Activated naive CD8-positive, alpha-beta T cell treated with anti-CD3 and anti-CD28 coated beads for 36 hours (primary cell): ENCODE data around the gene KRTCAP2. TPM values are rescaled to one million over a fixed set of nuclear protein-coding genes. Genes with fewer than 3 reads are reported as not detected.
A peak's percentile ranks its signal among the peaks of the same experiment; 100 is the strongest.
"Not testable (repeated sequence)": the region's sequence is repeated elsewhere in the genome, so short reads cannot be mapped to it uniquely, and the experiment has no call there.

Source experiments
- DNase-seq: peaks from one replicate; pipeline ENCODE4 v3.0.0; 2021
- H3K27ac Mint-ChIP-seq: one replicate; pipeline ENCODE4 v1.8.0; 2022; ENCODE audit warnings: mild to moderate bottlenecking, moderate library complexity, mixed read lengths
- H3K27me3 Mint-ChIP-seq: one replicate; pipeline ENCODE4 v1.8.0; 2022; ENCODE audit warnings: mild to moderate bottlenecking, mixed read lengths
- H3K36me3 Mint-ChIP-seq: one replicate; pipeline ENCODE4 v1.8.0; 2021; ENCODE audit warnings: mild to moderate bottlenecking, mixed read lengths
- H3K4me1 Mint-ChIP-seq: one replicate; pipeline ENCODE4 v1.8.0; 2021; ENCODE audit warnings: mixed read lengths
- H3K4me3 Mint-ChIP-seq: one replicate; pipeline ENCODE4 v1.8.0; 2022; ENCODE audit warnings: mild to moderate bottlenecking, moderate library complexity, mixed read lengths
- H3K9me3 Mint-ChIP-seq: one replicate; pipeline ENCODE4 v1.8.0; 2022; ENCODE audit warnings: mixed read lengths
- total RNA-seq, 2 experiments: library from RNA; stranded (reverse); gene quantifications; one replicate each; pipeline ENCODE4 v1.2.3, GENCODE V29; 2021

KRTCAP2 gene
- total RNA-seq, 2 experiments from 2014 or later, result 135 to 145 TPM

DNA sequence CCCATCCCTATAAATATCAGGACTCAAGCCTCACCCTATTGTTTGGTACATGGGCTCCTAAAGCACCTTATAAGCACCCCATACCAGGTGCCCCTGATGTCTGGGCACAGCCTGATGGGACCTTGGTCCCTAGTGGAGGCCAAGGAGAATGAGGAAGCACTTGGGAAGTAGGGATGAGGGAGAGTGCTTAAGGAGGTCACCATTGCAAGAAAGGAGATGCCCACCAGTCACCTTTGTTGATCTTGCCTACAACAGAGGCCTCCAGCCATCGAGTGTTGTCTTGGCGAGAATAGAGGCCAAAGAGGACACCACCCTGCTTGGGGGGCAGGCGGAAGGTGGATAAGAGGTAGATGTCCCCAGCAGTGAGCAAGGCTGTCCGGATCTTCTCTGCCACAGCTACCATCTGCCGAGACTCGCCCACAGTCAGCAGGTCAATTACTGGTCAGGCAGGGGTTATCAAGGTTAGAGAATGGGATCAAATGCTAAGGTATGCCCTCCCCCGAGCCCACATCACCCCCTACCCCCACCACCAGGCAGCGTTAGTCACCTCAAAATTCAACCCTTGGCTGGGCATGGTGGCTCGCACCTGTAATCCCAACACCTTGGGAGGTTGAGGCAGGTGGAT lies 33.0 kb upstream of the KRTCAP2 start:
- Mint-ChIP-seq H3K4me3 (no peak overlapping the region), H3K9me3 (no peaks in the 10 kb centered on the region), H3K27ac (no peak overlapping the region)

GRCh38 chr1:155205035-155205434 lies 31.9 kb upstream of the KRTCAP2 start:
- no peak overlapping the region for H3K4me3 Mint-ChIP-seq
- H3K27me3 Mint-ChIP-seq, result no peaks in the 10 kb centered on the region
- no peak overlapping the region for H3K27ac Mint-ChIP-seq
- no peak for DNase-seq
- H3K36me3 Mint-ChIP-seq, result no peaks in the 10 kb centered on the region
- peaks cover 17% of the 10 kb centered on the region for H3K4me1 Mint-ChIP-seq
- H3K9me3 Mint-ChIP-seq, result no peaks in the 10 kb centered on the region

More for the DNA sequence above, 33.0 kb upstream of the KRTCAP2 start:
- Mint-ChIP-seq H3K36me3 (no peaks in the 10 kb centered on the region), H3K27me3 (no peaks in the 10 kb centered on the region), H3K4me1 (peaks cover 25% of the 10 kb centered on the region)
- DNase-seq, result no peak

DNA sequence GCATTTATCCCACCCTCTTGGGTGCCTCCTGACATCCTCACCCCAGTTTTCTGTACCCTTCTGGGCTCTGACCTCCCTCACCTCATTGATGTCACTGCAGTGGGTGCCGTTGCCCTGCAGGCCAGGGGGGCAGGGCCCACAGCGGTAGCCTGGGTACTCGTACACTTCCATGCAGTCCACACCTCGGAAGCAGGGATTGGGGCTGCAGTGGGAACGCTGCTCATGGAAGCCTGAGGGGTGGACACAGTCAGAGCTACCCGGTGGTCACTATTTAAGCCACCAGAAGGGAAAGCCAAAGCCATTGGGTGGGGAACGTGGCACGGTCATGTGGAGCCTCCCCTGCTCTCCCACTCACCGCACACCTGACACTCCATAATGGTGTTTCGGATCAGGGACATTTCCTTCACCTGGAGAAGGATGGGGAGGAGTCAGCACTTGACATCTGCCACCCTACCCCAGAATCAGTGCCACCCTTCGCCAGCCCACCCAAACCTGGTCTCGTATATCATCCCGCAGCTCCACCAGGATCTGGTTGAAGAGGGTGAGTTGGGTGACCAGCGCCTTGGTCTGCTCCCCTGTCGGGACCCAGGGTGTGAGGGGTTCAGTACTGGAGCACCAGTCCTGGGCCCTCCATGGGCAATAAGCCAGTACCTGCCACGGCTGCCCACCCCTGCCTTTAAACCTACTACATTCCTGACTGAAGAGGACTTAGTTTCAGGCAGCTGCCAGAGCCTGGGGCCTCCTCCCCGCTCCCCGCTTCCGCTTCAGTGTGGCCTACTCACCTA lies 29.8 kb upstream of the KRTCAP2 start:
- H3K36me3 Mint-ChIP-seq, result peaks cover 4% of the 10 kb centered on the region
- DNase-seq, result no peak
- no peak overlapping the region for H3K27ac Mint-ChIP-seq
- H3K4me1 Mint-ChIP-seq, result peaks cover 10% of the 10 kb centered on the region
- no peaks in the 10 kb centered on the region for H3K9me3 Mint-ChIP-seq
- H3K27me3 Mint-ChIP-seq, result no peaks in the 10 kb centered on the region
- H3K4me3 Mint-ChIP-seq, result no peak overlapping the region

- H3K4me1 Mint-ChIP-seq, result peaks cover 5% of the 10 kb centered on the region
- H3K27me3 Mint-ChIP-seq, result no peaks in the 10 kb centered on the region
- DNase-seq, result no peak
- H3K27ac Mint-ChIP-seq, result no peak overlapping the region
- H3K4me3 Mint-ChIP-seq, result no peak overlapping the region
- H3K36me3 Mint-ChIP-seq, result peaks cover 4% of the 10 kb centered on the region
- no peaks in the 10 kb centered on the region for H3K9me3 Mint-ChIP-seq
Measured at GRCh38 chr1:155202198-155202597, 29.1 kb upstream of the KRTCAP2 start.

DNA sequence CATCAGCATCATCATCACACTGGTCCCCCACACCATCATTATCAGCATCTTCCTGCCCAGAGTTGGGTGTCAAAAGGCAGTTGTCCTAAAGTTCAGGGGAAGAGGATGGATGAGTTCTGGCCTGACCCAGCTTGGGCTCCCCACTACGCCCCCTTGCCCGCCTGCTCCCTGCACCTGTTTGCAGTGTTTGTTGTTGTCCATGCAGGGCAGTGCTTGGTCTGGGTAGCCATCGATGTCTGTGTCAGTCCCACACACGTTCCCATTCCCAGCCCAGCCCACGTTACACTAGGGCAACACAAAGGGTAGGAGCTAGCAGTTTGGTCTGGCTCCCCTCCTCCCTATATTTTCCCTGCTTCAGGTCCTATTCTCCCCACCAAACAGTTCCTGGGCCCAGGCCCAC lies 27.8 kb upstream of the KRTCAP2 start:
- DNase-seq, result no peak
- H3K27ac Mint-ChIP-seq, result no peak overlapping the region
- H3K36me3 Mint-ChIP-seq, result peaks cover 6% of the 10 kb centered on the region
- peaks cover 4% of the 10 kb centered on the region for H3K4me1 Mint-ChIP-seq
- no peak overlapping the region for H3K4me3 Mint-ChIP-seq
- no peaks in the 10 kb centered on the region for H3K9me3 Mint-ChIP-seq
- H3K27me3 Mint-ChIP-seq, result no peaks in the 10 kb centered on the region

- H3K27me3 Mint-ChIP-seq, result no peaks in the 10 kb centered on the region
- no peaks in the 10 kb centered on the region for H3K9me3 Mint-ChIP-seq
- H3K36me3 Mint-ChIP-seq, result peaks cover 6% of the 10 kb centered on the region
- H3K4me3 Mint-ChIP-seq, result no peak overlapping the region
- H3K4me1 Mint-ChIP-seq, result peaks cover 12% of the 10 kb centered on the region
- DNase-seq, result no peak
- no peak overlapping the region for H3K27ac Mint-ChIP-seq
Measured at GRCh38 chr1:155199792-155200191, 26.7 kb upstream of the KRTCAP2 start.

- DNase-seq, result no peak
- H3K27me3 Mint-ChIP-seq, result peaks cover 2% of the 10 kb centered on the region
- H3K9me3 Mint-ChIP-seq, result no peaks in the 10 kb centered on the region
- no peak overlapping the region for H3K4me3 Mint-ChIP-seq
- peaks cover 22% of the 10 kb centered on the region for H3K4me1 Mint-ChIP-seq
- H3K36me3 Mint-ChIP-seq, result peaks cover 12% of the 10 kb centered on the region
- H3K27ac Mint-ChIP-seq, result no peak overlapping the region
Measured at GRCh38 chr1:155198547-155198906, 25.4 kb upstream of the KRTCAP2 start.

DNA sequence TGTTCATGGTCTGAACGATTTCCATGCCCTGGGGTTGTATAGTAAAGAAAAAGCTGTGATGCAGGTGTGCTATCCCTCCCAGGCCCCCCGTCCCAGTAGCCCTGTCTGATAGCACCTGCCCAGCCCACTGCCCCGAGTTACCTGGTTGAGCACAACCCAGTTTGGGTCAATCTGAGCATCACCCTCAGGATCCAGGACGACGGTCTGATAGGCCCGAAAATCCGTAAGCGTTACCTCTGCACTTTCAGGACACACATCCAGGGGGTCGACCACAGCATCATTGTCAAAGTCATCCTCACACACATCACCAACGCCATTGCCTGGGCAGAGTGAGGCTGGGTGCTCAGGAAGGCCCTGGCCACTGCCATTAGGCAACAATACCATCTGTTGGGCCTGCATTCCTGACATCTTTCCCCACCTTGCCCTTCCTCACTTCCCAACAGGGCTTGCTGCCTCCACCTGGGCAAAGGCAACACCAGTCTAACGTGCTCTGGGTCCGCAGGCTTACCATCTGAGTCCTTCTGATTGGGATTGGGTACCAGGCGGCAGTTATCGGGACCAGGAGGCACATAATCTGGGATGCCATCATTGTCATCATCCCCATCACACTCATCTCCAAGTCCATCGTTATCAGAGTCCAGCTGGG lies 24.9 kb upstream of the KRTCAP2 start:
- peaks cover 5% of the 10 kb centered on the region for H3K27me3 Mint-ChIP-seq
- peaks cover 12% of the 10 kb centered on the region for H3K36me3 Mint-ChIP-seq
- H3K4me3 Mint-ChIP-seq, result no peak overlapping the region
- peaks cover 27% of the 10 kb centered on the region for H3K4me1 Mint-ChIP-seq
- H3K9me3 Mint-ChIP-seq, result no peaks in the 10 kb centered on the region
- DNase-seq, result no peak
- H3K27ac Mint-ChIP-seq, result no peak overlapping the region

- no peak for DNase-seq
- H3K4me3 Mint-ChIP-seq, result no peak overlapping the region
- peaks cover 35% of the 10 kb centered on the region for H3K4me1 Mint-ChIP-seq
- H3K27me3 Mint-ChIP-seq, result peaks cover 5% of the 10 kb centered on the region
- H3K36me3 Mint-ChIP-seq, result peaks cover 12% of the 10 kb centered on the region
- H3K27ac Mint-ChIP-seq, result no peak overlapping the region
- H3K9me3 Mint-ChIP-seq, result no peaks in the 10 kb centered on the region
Measured at GRCh38 chr1:155196893-155197638, 24.0 kb upstream of the KRTCAP2 start.

GRCh38 chr1:155196103-155196892 lies 23.2 kb upstream of the KRTCAP2 start:
- peaks cover 12% of the 10 kb centered on the region for H3K36me3 Mint-ChIP-seq
- H3K27ac Mint-ChIP-seq, result no peak overlapping the region
- DNase-seq, result no peak
- peak overlapping the region; percentile 84 for H3K4me3 Mint-ChIP-seq
- no peaks in the 10 kb centered on the region for H3K9me3 Mint-ChIP-seq
- peaks cover 5% of the 10 kb centered on the region for H3K27me3 Mint-ChIP-seq
- H3K4me1 Mint-ChIP-seq, result peaks cover 37% of the 10 kb centered on the region

GRCh38 chr1:155195201-155196102 lies 22.3 kb upstream of the KRTCAP2 start:
- Mint-ChIP-seq H3K27me3 (peaks cover 5% of the 10 kb centered on the region), H3K4me1 (peaks cover 37% of the 10 kb centered on the region), H3K27ac (peak overlapping the region; percentile 77), H3K36me3 (peaks cover 12% of the 10 kb centered on the region), H3K9me3 (no peaks in the 10 kb centered on the region), H3K4me3 (peak overlapping the region; percentile 84)
- DNase-seq, result no peak

DNA sequence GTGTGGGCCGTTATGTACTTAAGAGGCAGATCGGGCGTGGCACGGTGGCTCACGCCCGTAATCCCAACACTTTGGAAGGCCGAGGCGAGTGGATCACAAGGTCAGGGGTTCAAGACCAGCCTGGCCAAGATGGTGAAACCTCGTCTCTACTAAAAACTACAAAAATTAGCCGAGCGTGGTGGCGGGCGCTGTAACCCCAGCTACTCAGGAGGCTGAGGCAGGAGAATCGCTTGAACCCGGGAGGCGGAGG lies 20.8 kb upstream of the KRTCAP2 start:
- H3K9me3 Mint-ChIP-seq, H3K27me3 Mint-ChIP-seq, DNase-seq: not testable (repeated sequence)
- Mint-ChIP-seq H3K4me3 (peak overlapping the region; percentile 95), H3K27ac (peak overlapping the region; percentile 100), H3K4me1 (peaks cover 37% of the 10 kb centered on the region), H3K36me3 (peaks cover 12% of the 10 kb centered on the region)

DNA sequence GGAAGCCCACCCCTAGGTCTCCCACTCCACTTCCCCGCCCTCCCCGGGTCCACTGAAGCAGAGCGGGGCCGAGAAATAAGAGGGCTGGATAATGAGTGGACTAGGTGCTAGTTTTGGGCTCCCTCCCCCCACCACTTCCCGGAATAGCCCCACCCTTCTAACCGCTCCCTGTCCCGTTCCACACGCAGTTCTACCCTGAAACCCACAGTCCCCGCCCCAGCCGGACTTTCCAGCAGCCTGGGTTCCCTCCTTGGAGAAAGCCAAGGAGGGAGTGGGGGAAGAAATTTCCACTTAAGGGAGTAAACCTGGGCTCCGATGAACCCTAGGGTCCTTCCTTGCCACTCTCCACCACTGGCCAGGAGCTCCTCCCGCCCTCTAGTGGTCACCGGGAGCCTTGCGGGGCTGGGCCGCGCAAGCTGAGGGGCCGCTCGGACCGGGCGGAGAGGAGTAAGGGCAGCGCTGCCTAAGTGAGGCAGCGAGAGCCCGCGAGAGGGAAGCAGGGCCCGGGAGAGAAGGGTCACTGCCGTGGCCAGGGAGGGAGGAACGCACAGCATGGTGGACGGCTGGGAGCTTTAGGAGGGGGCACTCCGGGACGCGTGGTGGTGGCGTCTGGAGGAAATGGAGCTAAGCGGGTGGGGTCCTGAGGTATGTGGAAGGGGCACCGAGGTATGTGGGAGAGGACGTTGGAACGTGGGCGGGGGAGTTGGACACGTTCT lies 20.3 kb upstream of the KRTCAP2 start:
- peak overlapping the region; percentile 95 for H3K4me3 Mint-ChIP-seq
- peaks cover 5% of the 10 kb centered on the region for H3K27me3 Mint-ChIP-seq
- peaks cover 37% of the 10 kb centered on the region for H3K4me1 Mint-ChIP-seq
- peaks cover 12% of the 10 kb centered on the region for H3K36me3 Mint-ChIP-seq
- H3K9me3 Mint-ChIP-seq, result no peaks in the 10 kb centered on the region
- H3K27ac Mint-ChIP-seq, result peak overlapping the region; percentile 100
- DNase-seq, result peak; percentile 84
